ENCODE results near the gene ZNF700. TPM values are rescaled to one million over a fixed set of nuclear protein-coding genes. Genes with fewer than 3 reads are reported as not detected.
"Not testable (repeated sequence)": the region's sequence is repeated elsewhere in the genome, so short reads cannot be mapped to it uniquely, and the experiment has no call there.

ZNF700 gene
- total RNA-seq (10 to 100 TPM; 18.0 to 26.4 (median 22.8) TPM), polyA plus RNA-seq (1 to 10 TPM; 2.3 to 5.0 TPM), total RNA-seq (27.5 reads per million, percentile 58 among the genes with 10 or more reads in this experiment)

DNA sequence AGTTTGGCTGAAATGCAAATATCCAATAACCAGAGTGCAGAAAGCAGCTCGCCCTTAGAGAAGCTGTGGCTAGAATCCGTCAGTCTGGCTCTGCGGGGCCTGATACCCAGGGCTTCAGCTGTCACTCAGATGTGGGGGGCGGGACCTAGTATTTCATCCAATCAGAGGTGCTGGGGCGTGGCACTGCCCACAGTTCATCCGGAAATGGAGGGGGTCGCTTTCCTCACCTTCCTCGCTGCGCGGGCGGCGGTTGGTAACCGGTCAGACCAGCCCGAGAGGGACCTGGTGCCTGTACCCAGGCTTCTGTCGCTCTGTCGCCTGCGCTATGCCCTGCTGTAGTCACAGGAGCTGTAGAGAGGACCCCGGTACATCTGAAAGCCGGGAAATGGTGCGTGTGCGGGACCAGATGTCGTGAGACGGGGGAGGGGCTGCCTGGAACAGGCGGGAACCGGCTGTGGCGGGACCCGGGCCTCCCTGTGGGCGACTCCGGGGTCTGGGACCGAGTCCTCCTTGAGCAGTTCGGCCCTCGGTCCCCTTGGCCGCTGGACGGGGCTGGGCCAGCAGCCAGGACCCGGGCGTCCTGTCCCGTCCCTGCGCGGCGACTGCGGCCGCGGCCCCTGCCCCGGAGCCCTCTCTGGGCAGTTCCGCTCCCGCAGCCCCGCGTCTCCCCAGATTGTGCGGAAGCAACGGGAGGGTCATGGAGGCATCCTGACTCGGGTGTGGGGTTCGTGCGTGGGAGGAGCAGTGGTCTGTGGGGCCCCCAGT, at the start of gene ZNF700:
ZNF700 (plus strand) TSS at position 222 of the 765 bp plus-strand sequence; CDS start at position 326, 104 bp downstream.
- DNase-seq (peak; percentile 67 to 93 (median 90)), ATAC-seq (peak; percentile 94)
- H3K27ac ChIP-seq (ENCODE audit: low read depth, low read length) = peak within 1 kb of the TSS; percentile 75
- no peaks in the 10 kb centered on the region for H3K9me3 ChIP-seq (ENCODE audit: control insufficient read depth in 2 of 3, low read length in 3 of 3)
- H3K36me3 Mint-ChIP-seq = peaks cover 0 to 36% (median 17%) of the 10 kb centered on the region in 5 donors
- peaks cover 0 to 14% (median 0%) of the 10 kb centered on the region in 11 donors for H3K9me3 Mint-ChIP-seq
- H3K4me3 ChIP-seq (ENCODE audit: low read length) = peak within 1 kb of the TSS; percentile 98
- CTCF ChIA-PET = interaction anchor here (1.3 to 5.3 kb wide), 5 partner anchors 64 to 216 kb away, joined by 3 to 95 read pairs (median 7); partner anchors contain the start of gene ZNF20
- H3K4me1 ChIP-seq (ENCODE audit: control insufficient read depth in 2 of 2, insufficient read depth in 2 of 2, low read length in 2 of 2) = peaks cover 6 to 10% of the 10 kb centered on the region in 2 donors
- intact Hi-C loops (cut with micrococcal nuclease) = loop anchor here (1.0 to 10.0 kb wide), 16 partner anchors 39 to 688 kb away; partner anchors contain the start of genes ZNF20 (in 2 of the 2), ZNF440 (in 2 of the 2), ZNF491 (in 2 of the 2) and ZNF136 (in 1 of the 2)
- H3K27me3 ChIP-seq (ENCODE audit: control insufficient read depth in 2 of 2, insufficient read depth in 2 of 2, low read length in 2 of 2) = no peaks in the 10 kb centered on the region
- peaks cover 26 to 56% (median 39%) of the 10 kb centered on the region in 7 donors for H3K4me1 Mint-ChIP-seq
- POLR2A ChIA-PET = interaction anchor here (0.6 to 5.4 kb wide), 17 partner anchors 22 to 795 kb away, joined by 3 to 65 read pairs (median 4); partner anchors contain the start of genes ZNF136, ZNF439, ZNF491 and ZNF563
- peak within 1 kb of the TSS; percentile 91 to 99 (median 98) for H3K4me3 Mint-ChIP-seq
- H3K36me3 ChIP-seq (ENCODE audit: control insufficient read depth in 2 of 3, insufficient read depth in 3 of 3, low read length in 3 of 3) = peaks cover 0 to 7% (median 0%) of the 10 kb centered on the region in 3 experiments
- H3K27ac Mint-ChIP-seq = peak within 1 kb of the TSS; percentile 93 to 99 (median 98)
- no peaks in the 10 kb centered on the region for H3K27me3 Mint-ChIP-seq

DNA sequence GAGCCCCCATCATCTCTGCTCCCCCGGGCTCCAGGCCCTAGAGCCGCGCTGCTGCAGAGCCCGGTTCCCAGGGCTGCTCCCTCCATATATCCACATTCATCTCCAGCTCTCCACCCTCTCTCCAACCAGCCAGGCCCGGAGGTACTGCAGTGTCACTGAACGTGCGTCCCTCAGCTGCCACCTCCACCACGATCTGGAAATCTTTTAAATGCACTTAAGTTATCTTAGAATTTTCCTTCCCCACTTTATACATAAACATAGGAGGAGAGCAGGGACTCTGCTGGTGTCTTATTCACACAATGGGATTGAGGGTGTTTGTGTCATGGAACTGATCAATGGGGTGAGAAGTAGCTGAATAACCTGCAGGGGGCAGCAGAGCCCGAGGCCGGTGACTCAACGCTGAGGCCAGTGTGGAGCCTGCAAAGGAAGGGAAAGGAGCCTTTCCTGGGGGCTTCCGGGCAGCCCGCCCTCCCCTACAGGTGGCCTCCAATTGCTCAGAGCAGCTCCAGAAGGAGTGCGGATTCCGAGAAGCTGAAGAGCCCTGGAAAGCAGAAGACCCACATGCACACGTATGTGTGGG, 45.1 kb upstream of the ZNF700 start:
- H3K27ac ChIP-seq (ENCODE audit: low read depth, low read length); H3K27me3 Mint-ChIP-seq; H3K4me3 ChIP-seq (ENCODE audit: low read length); H3K4me1 Mint-ChIP-seq; H3K36me3 Mint-ChIP-seq; H3K9me3 Mint-ChIP-seq; H3K4me3 Mint-ChIP-seq; H3K9me3 ChIP-seq (ENCODE audit: control insufficient read depth in 2 of 3, low read length in 3 of 3); POLR2A ChIA-PET; H3K4me1 ChIP-seq (ENCODE audit: control insufficient read depth in 2 of 2, insufficient read depth in 2 of 2, low read length in 2 of 2); H3K27me3 ChIP-seq (ENCODE audit: control insufficient read depth in 2 of 2, insufficient read depth in 2 of 2, low read length in 2 of 2); H3K36me3 ChIP-seq (ENCODE audit: control insufficient read depth in 2 of 3, insufficient read depth in 3 of 3, low read length in 3 of 3): not testable (repeated sequence)
- peak; percentile 47 for ATAC-seq
- intact Hi-C loops (cut with micrococcal nuclease) = loop anchor here in 1 of 2 donors (2.0 kb wide), 1 partner anchor 85 kb away; the partner anchor contains the start of gene ZNF763
- CTCF ChIA-PET = interaction anchor here (1.3 to 1.9 kb wide), 2 partner anchors 44 to 109 kb away, joined by 5 read pairs; no protein-coding TSS in a partner anchor
- H3K27ac Mint-ChIP-seq = peak overlapping the region in 1 of 9 donors; percentile 26
- peak in 4 of 9 donors; percentile 12 to 34 (median 22) for DNase-seq

DNA sequence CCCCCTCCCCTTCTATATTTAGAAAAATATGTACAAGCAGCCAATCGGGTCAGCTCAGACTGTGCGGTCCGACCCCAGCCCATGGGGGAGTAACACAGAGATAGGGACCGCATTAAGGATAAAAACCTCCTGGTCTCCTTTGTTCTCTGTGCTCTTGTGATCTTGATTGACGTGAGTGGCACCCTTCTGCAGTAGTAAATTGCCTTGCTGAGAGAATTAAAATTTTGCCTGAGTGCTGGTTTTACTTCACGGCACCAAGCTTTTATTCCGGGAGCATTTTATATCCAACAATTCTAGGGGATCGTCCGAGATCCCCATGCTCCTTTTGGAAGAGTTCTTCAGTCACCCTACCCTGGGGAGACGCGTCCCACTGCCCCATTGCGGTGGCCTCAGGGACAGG, 44.3 kb upstream of the ZNF700 start:
- ATAC-seq (no peak), DNase-seq (no peak)
- Histone ChIP-seq H3K4me3 (ENCODE audit: low read length) (no peak overlapping the region), H3K4me1 (ENCODE audit: control insufficient read depth in 2 of 2, insufficient read depth in 2 of 2, low read length in 2 of 2) (no peaks in the 10 kb centered on the region), H3K36me3 (ENCODE audit: control insufficient read depth in 2 of 3, insufficient read depth in 3 of 3, low read length in 3 of 3) (no peaks in the 10 kb centered on the region), H3K9me3 (ENCODE audit: control insufficient read depth in 2 of 3, low read length in 3 of 3) (peaks cover 0 to 3% (median 0%) of the 10 kb centered on the region in 3 experiments), H3K27me3 (ENCODE audit: control insufficient read depth in 2 of 2, insufficient read depth in 2 of 2, low read length in 2 of 2) (no peaks in the 10 kb centered on the region), H3K27ac (ENCODE audit: low read depth, low read length) (no peak overlapping the region)
- ChIA-PET CTCF (interaction anchor here (1.1 to 1.9 kb wide), 3 partner anchors 83 to 111 kb away, joined by 3 to 5 read pairs (median 4); no protein-coding TSS in a partner anchor), POLR2A (interaction anchor here (0.5 kb wide), 1 partner anchor 72 kb away, joined by 3 read pairs; no protein-coding TSS in a partner anchor)
- Mint-ChIP-seq H3K9me3 (peaks cover 0 to 12% (median 0%) of the 10 kb centered on the region in 11 donors), H3K4me3 (no peak overlapping the region), H3K4me1 (peaks cover 0 to 6% (median 0%) of the 10 kb centered on the region in 7 donors), H3K27me3 (peaks cover 0 to 3% (median 0%) of the 10 kb centered on the region in 5 donors), H3K27ac (no peak overlapping the region), H3K36me3 (peaks cover 0 to 2% (median 0%) of the 10 kb centered on the region in 5 donors)
- intact Hi-C loops (cut with micrococcal nuclease) = loop anchor here in 1 of 2 donors (2.0 kb wide), 1 partner anchor 84 kb away; the partner anchor contains the start of gene ZNF763

DNA sequence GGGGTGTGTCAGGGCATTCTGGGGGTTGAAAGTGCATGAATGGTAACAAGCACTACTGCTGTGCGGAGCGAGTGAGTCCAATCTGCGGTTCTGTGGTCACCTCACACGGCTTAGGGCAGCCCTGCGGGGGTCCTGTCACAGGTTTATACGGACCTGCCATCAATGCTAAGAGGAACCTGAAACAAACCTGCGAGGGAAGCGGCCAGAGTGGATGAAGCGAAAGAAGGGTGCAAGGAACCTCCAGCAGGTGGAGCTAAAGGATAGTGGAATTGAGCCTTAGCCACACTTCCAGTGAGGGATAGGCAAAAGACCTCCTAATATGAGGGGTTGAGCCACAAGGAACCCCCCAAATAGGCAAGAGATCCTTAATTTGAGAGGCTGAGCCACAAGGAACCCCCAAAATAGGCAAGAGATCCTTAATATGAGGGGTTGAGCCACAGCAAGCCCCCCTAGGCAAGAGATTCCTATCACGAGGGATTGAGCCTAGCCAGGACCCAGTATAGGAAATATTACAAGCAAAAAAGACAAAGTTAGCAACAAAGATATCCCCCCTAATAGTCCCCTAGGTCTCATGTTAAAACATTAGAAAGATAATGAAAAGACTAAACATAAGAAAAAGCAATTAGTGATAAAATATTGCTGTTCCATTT, 43.6 kb upstream of the ZNF700 start:
- peaks cover 0 to 3% (median 0%) of the 10 kb centered on the region in 5 donors for H3K27me3 Mint-ChIP-seq
- H3K4me1 Mint-ChIP-seq = peaks cover 0 to 7% (median 0%) of the 10 kb centered on the region in 7 donors
- H3K4me3 Mint-ChIP-seq = peak overlapping the region in 1 of 10 donors; percentile 31
- Histone ChIP-seq H3K36me3 (ENCODE audit: control insufficient read depth in 2 of 3, insufficient read depth in 3 of 3, low read length in 3 of 3) (no peaks in the 10 kb centered on the region), H3K9me3 (ENCODE audit: control insufficient read depth in 2 of 3, low read length in 3 of 3) (peaks cover 0 to 3% (median 0%) of the 10 kb centered on the region in 3 experiments), H3K4me1 (ENCODE audit: control insufficient read depth in 2 of 2, insufficient read depth in 2 of 2, low read length in 2 of 2) (no peaks in the 10 kb centered on the region), H3K4me3 (ENCODE audit: low read length) (no peak overlapping the region), H3K27me3 (ENCODE audit: control insufficient read depth in 2 of 2, insufficient read depth in 2 of 2, low read length in 2 of 2) (no peaks in the 10 kb centered on the region), H3K27ac (ENCODE audit: low read depth, low read length) (no peak overlapping the region)
- POLR2A ChIA-PET = no interaction called here
- CTCF ChIA-PET = interaction anchor here (1.1 to 5.2 kb wide), 4 partner anchors 84 to 111 kb away, joined by 3 to 36 read pairs (median 4); no protein-coding TSS in a partner anchor
- peak overlapping the region in 3 of 9 donors; percentile 3 to 15 (median 12) for H3K27ac Mint-ChIP-seq
- DNase-seq (peak; percentile 20 to 72 (median 59)), ATAC-seq (peak; percentile 74)
- H3K36me3 Mint-ChIP-seq = peaks cover 0 to 4% (median 2%) of the 10 kb centered on the region in 5 donors
- intact Hi-C loops (cut with micrococcal nuclease) = loop anchor here (1.0 to 2.0 kb wide), 7 partner anchors 44 to 260 kb away; partner anchors contain the start of genes ZNF20 (in 1 of the 2), ZNF700 (in 1 of the 2) and ZNF763 (in 1 of the 2)
- peaks cover 0 to 11% (median 2%) of the 10 kb centered on the region in 11 donors for H3K9me3 Mint-ChIP-seq

GRCh38 chr19:11882606-11883005, 42.3 kb upstream of the ZNF700 start:
- H3K36me3 ChIP-seq (ENCODE audit: control insufficient read depth in 2 of 3, insufficient read depth in 3 of 3, low read length in 3 of 3) = peaks cover 0 to under 1% (median 0%) of the 10 kb centered on the region in 3 experiments
- DNase-seq = no peak
- intact Hi-C loops (cut with micrococcal nuclease) = no loop called here
- H3K4me1 ChIP-seq (ENCODE audit: control insufficient read depth in 2 of 2, insufficient read depth in 2 of 2, low read length in 2 of 2) = peaks cover 5% of the 10 kb centered on the region in 2 donors
- H3K27ac Mint-ChIP-seq = no peak overlapping the region
- no peaks in the 10 kb centered on the region for H3K27me3 ChIP-seq (ENCODE audit: control insufficient read depth in 2 of 2, insufficient read depth in 2 of 2, low read length in 2 of 2)
- peaks cover 3 to 14% (median 5%) of the 10 kb centered on the region in 7 donors for H3K4me1 Mint-ChIP-seq
- no peak overlapping the region for H3K4me3 Mint-ChIP-seq
- ATAC-seq = no peak
- H3K9me3 ChIP-seq (ENCODE audit: control insufficient read depth in 2 of 3, low read length in 3 of 3) = peaks cover 0 to 3% (median 0%) of the 10 kb centered on the region in 3 experiments
- H3K4me3 ChIP-seq (ENCODE audit: low read length) = no peak overlapping the region
- H3K36me3 Mint-ChIP-seq = peaks cover 0 to 7% (median 5%) of the 10 kb centered on the region in 5 donors
- H3K9me3 Mint-ChIP-seq = peaks cover 0 to 14% (median 4%) of the 10 kb centered on the region in 11 donors
- POLR2A ChIA-PET = interaction anchor here (1.2 kb wide), 1 partner anchor 85 kb away, joined by 3 read pairs; the partner anchor contains the start of gene ZNF491
- no peak overlapping the region for H3K27ac ChIP-seq (ENCODE audit: low read depth, low read length)
- H3K27me3 Mint-ChIP-seq = peaks cover 0 to 3% (median 0%) of the 10 kb centered on the region in 5 donors
- CTCF ChIA-PET = interaction anchor here (0.6 to 5.2 kb wide), 7 partner anchors 38 to 257 kb away, joined by 3 to 36 read pairs (median 5); partner anchors contain the start of genes ZNF20, ZNF491 and ZNF763
